Glutamatergic neuron (in vitro differentiated cells): ENCODE results near the gene ERICH6B. TPM values are rescaled to one million over a fixed set of nuclear protein-coding genes. Genes with fewer than 3 reads are reported as not detected.

ENCODE experiments used
- DNase-seq: peaks from one replicate; pipeline ENCODE4 v3.0.0; 2022
- H3K27ac Mint-ChIP-seq: one replicate; pipeline ENCODE4 v1.8.0; 2020; ENCODE audit warnings: mild to moderate bottlenecking, mixed read lengths, inconsistent platforms; ENCODE audit not compliant: unreplicated experiment
- H3K27me3 Mint-ChIP-seq: one replicate; pipeline ENCODE4 v1.8.0; 2020; ENCODE audit warnings: mild to moderate bottlenecking, moderate library complexity, mixed read lengths, inconsistent platforms; ENCODE audit not compliant: unreplicated experiment
- H3K36me3 Mint-ChIP-seq: one replicate; pipeline ENCODE4 v1.8.0; 2020; ENCODE audit warnings: mild to moderate bottlenecking, mixed read lengths, inconsistent platforms; ENCODE audit not compliant: unreplicated experiment
- H3K4me1 Mint-ChIP-seq: one replicate; pipeline ENCODE4 v1.8.0; 2020; ENCODE audit warnings: mild to moderate bottlenecking, low read depth, mixed read lengths, inconsistent platforms; ENCODE audit not compliant: unreplicated experiment
- H3K4me3 Mint-ChIP-seq: one replicate; pipeline ENCODE4 v1.8.0; 2020; ENCODE audit warnings: mild to moderate bottlenecking, mixed read lengths, inconsistent platforms; ENCODE audit not compliant: unreplicated experiment
- H3K9me3 Mint-ChIP-seq: one replicate; pipeline ENCODE4 v1.8.0; 2020; ENCODE audit warnings: mild to moderate bottlenecking, moderate library complexity, mixed read lengths, inconsistent platforms; ENCODE audit not compliant: unreplicated experiment
- CTCF ChIP-seq: fragments of 200-600 bp; sonication (generic); IDR thresholded peaks from one replicate; pipeline ENCODE4 v1.5.0; 2021; ENCODE audit not compliant: partially characterized antibody, unreplicated experiment
- total RNA-seq: library from RNA; stranded (reverse); fragmentation: NEBNext Ultra II Directional; extraction: Animal tissue kit (Norgen Biotek cat#: 25700); gene quantifications from one replicate; pipeline ENCODE4 v1.2.1, GENCODE V29; 2021; ENCODE audit not compliant: unreplicated experiment

ERICH6B gene
- total RNA-seq, 1 donor from 2014 or later, result not detected

- Mint-ChIP-seq H3K36me3 (no peaks in the 10 kb centered on the region), H3K27me3 (no peaks in the 10 kb centered on the region), H3K9me3 (peaks cover 2% of the 10 kb centered on the region), H3K4me3 (no peak overlapping the region), H3K27ac (no peak overlapping the region), H3K4me1 (peaks cover 12% of the 10 kb centered on the region)
- DNase-seq, result no peak
- TF ChIP-seq CTCF, result no peak
Measured at GRCh38 chr13:45529758-45530157, 85.8 kb downstream of the ERICH6B start.

DNA sequence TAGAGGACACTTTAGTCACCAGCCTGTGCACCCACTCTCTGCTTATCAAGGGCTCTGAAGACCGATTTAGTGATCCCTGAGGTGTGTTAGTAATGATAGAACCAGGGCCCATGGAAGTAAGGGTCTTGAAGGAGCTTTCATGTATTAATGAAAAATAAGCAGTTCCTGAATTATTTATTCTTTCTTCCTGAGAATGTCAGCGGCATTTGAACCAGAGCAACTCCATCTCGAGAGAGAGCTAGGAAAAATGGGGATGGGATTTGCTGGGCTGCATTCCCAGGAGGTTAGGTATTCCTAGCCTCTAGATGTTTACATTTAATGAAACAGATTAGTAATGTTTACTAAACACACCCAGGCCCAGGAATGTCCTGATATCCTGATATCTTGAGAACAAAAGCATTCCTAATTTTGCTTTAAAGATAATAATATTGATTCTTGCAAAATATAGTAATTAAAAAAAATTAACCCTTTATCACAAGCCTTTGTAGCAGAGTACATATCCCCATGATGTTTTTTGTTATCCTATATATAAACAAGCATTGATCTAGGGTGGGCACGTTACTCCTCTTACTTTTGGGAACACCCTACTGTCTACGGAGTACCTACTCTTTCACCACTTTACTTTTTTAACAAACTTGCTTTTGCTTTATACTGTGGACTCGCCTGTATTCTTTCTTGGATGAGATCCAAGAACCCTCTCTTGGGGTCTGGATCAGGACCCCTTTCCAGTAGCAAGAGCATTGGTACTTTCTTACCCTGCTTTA lies 87.7 kb downstream of the ERICH6B start:
- peaks cover 20% of the 10 kb centered on the region for H3K4me1 Mint-ChIP-seq
- H3K27ac Mint-ChIP-seq, result no peak overlapping the region
- TF ChIP-seq CTCF, result no peak
- no peak overlapping the region for H3K4me3 Mint-ChIP-seq
- H3K27me3 Mint-ChIP-seq, result no peaks in the 10 kb centered on the region
- H3K9me3 Mint-ChIP-seq, result peaks cover 2% of the 10 kb centered on the region
- no peak for DNase-seq
- no peaks in the 10 kb centered on the region for H3K36me3 Mint-ChIP-seq

DNA sequence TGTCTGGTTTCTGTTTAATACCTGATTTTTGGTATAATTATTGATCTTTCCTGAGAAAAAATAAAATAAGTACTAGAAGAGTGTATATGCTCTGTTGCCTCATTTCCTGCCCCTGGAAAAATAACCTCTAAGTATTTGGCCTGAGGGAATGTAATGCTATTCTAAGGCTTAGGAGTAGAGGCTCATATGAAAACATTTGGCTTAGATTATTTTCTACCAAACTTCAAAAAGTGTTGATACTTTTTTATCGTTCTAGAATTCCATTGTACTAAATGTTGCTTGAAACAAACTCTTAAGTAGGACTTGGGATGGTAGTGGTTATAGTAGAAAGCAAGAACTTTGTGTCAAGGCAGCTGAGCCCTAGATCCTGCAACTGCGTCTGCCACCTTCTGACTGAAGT lies 93.0 kb downstream of the ERICH6B start:
- no peak for TF ChIP-seq CTCF
- no peak overlapping the region for H3K4me3 Mint-ChIP-seq
- peaks cover 18% of the 10 kb centered on the region for H3K4me1 Mint-ChIP-seq

DNA sequence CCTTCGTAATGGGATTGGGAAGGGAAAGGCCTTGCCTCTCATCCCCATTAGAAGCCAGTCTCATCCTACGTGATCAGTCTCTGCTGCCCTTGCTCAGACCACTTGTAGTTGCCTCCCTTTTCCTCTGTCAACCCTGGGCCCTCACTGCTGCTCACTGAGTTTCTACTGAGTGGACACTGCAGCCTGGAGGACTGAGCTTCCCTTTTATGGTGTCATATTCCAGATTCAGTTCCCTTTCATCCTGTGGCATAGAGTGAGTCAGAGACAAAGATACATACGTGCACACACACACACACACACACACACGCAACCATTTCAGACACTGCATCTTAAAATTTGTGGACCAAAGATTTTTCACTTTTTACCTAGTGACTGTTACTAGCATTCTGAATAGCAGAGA lies 94.2 kb downstream of the ERICH6B start:
- Mint-ChIP-seq H3K9me3 (no peaks in the 10 kb centered on the region), H3K4me3 (no peak overlapping the region), H3K4me1 (peaks cover 11% of the 10 kb centered on the region), H3K36me3 (no peaks in the 10 kb centered on the region), H3K27me3 (no peaks in the 10 kb centered on the region), H3K27ac (no peak overlapping the region)
- TF ChIP-seq CTCF, result no peak
- DNase-seq, result no peak

More for the DNA sequence above, 93.0 kb downstream of the ERICH6B start:
- no peaks in the 10 kb centered on the region for H3K9me3 Mint-ChIP-seq
- no peaks in the 10 kb centered on the region for H3K27me3 Mint-ChIP-seq
- no peak overlapping the region for H3K27ac Mint-ChIP-seq
- DNase-seq, result no peak
- H3K36me3 Mint-ChIP-seq, result no peaks in the 10 kb centered on the region

DNA sequence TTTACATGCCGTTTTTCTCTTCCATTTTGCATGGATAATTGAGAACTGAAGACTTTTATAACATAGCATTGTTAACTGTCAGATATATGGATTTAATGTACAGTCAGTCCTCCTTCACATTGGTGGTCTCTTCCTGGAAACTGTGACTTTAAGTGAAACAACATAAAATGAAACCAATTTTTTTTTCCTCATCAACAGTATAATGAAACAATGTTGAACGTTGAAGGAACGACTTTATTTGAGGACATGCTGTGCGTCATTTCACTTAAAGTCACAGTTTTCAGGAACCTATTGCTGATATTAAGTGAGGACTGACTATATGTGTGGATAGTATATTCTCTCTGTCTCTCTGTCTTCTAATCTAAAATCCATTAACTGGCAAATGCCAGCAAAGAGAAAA lies 96.0 kb downstream of the ERICH6B start:
- H3K27me3 Mint-ChIP-seq, result no peaks in the 10 kb centered on the region
- no peak overlapping the region for H3K4me3 Mint-ChIP-seq
- no peaks in the 10 kb centered on the region for H3K36me3 Mint-ChIP-seq
- no peak overlapping the region for H3K27ac Mint-ChIP-seq
- H3K4me1 Mint-ChIP-seq, result peaks cover 5% of the 10 kb centered on the region
- no peaks in the 10 kb centered on the region for H3K9me3 Mint-ChIP-seq
- DNase-seq, result no peak
- TF ChIP-seq CTCF, result no peak
